Measurements from ENCODE around the gene COMMD2. TPM values are rescaled to one million over a fixed set of nuclear protein-coding genes. Genes with fewer than 3 reads are reported as not detected.

COMMD2 gene
- total RNA-seq, 2 donors from 2014 or later = 65.3 to 77.0 TPM

DNA sequence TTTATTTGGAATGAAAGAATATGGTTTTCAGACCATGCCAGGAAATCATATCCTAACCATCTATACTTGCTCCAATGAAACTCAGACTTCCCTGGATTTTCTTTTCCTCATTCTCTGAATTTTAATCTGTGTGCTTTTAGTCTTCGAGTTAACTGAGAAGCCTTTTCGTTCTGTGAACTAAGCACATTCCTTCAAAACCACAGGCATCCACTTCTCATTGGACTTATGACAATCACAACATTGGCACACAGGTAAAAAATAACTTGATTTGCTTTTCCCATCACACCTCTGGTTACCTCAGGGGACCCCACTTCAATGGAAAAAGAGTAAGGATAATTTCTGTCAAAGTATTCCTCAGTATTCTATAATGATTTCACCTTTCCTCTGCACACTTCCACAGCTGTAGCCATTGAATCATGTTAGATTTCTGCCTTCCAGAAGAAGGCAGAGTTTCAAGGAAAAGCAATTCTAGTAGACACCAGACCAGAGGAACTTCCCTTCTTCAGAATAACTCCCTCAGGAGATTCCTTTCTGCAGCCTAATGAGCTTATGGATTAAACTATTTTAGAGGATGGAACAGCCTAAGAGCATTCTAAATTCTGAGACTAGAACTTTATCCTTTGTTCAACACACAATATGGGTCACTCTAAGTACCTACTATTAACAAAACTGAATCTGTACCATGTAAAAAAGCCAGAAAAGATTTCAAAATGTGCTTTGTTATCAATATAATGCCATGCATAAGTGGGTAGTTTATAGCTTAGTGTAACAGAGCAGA, 15.9 kb downstream of the COMMD2 start:
- H3K36me3 ChIP-seq (ENCODE audit: control insufficient read depth, insufficient read depth, low read length) = peaks cover 54% of the 10 kb centered on the region
- TF ChIP-seq, protein P1, sequence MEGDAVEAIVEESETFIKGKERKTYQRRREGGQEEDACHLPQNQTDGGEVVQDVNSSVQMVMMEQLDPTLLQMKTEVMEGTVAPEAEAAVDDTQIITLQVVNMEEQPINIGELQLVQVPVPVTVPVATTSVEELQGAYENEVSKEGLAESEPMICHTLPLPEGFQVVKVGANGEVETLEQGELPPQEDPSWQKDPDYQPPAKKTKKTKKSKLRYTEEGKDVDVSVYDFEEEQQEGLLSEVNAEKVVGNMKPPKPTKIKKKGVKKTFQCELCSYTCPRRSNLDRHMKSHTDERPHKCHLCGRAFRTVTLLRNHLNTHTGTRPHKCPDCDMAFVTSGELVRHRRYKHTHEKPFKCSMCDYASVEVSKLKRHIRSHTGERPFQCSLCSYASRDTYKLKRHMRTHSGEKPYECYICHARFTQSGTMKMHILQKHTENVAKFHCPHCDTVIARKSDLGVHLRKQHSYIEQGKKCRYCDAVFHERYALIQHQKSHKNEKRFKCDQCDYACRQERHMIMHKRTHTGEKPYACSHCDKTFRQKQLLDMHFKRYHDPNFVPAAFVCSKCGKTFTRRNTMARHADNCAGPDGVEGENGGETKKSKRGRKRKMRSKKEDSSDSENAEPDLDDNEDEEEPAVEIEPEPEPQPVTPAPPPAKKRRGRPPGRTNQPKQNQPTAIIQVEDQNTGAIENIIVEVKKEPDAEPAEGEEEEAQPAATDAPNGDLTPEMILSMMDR (conservative IDR thresholded peaks at IDR 0.05) = no peak
- Mint-ChIP-seq H3K27me3 (ENCODE audit: insufficient read depth) (no peaks in the 10 kb centered on the region), H3K4me1 (peaks cover 14% of the 10 kb centered on the region), H3K36me3 (ENCODE audit: low read depth) (peaks cover 26% of the 10 kb centered on the region), H3K27ac (no peak overlapping the region), H3K9me3 (no peaks in the 10 kb centered on the region), H3K4me3 (no peak overlapping the region)
- H3K4me1 ChIP-seq (ENCODE audit: control insufficient read depth, insufficient read depth, low read length) = peaks cover 3% of the 10 kb centered on the region
- H3K9me3 ChIP-seq (ENCODE audit: control insufficient read depth, low read length) = no peaks in the 10 kb centered on the region
- H3K4me3 ChIP-seq (ENCODE audit: low read length) = no peak overlapping the region
- no peak for DNase-seq
- no peak overlapping the region for H3K27ac ChIP-seq (ENCODE audit: low read depth, low read length)
- 82 to 92% methylated on average over 2 of the region's 2 CpGs for WGBS, 2 experiments (ENCODE audit: insufficient coverage in 1 of 2, insufficient read length in 1 of 2)
- H3K9ac ChIP-seq (ENCODE audit: extremely low read depth, low read length, poor library complexity, severe bottlenecking) = no peak overlapping the region
- H3K27me3 ChIP-seq (ENCODE audit: control insufficient read depth, insufficient read depth, low read length, poor library complexity, severe bottlenecking) = no peaks in the 10 kb centered on the region

DNA sequence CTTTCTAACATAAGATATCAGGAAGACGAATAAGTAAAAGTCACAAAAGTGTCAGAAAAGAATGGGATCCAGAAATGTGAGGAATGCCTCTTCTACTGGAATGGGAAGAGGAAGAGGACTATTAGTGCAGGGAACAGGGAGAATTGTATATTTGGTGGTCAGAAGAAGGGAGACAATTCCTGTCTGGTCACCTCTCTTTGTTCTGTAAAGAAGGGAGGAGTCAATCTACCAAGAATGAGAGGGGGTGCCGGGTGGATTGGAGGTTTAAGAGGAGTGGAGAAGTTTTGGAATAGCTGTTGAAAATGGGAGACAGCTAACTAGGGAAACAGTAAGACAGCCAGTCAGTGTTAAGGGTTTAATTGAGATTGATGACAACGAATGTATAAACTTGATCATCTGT, 20.1 kb downstream of the COMMD2 start:
- no peaks in the 10 kb centered on the region for H3K27me3 Mint-ChIP-seq (ENCODE audit: insufficient read depth)
- no peak overlapping the region for H3K9ac ChIP-seq (ENCODE audit: extremely low read depth, low read length, poor library complexity, severe bottlenecking)
- TF ChIP-seq, protein P1 (conservative IDR thresholded peaks at IDR 0.05) = no peak
- H3K4me3 Mint-ChIP-seq = no peak overlapping the region
- H3K4me1 Mint-ChIP-seq = no peaks in the 10 kb centered on the region
- no peak for DNase-seq
- no peaks in the 10 kb centered on the region for H3K4me1 ChIP-seq (ENCODE audit: control insufficient read depth, insufficient read depth, low read length)
- H3K27me3 ChIP-seq (ENCODE audit: control insufficient read depth, insufficient read depth, low read length, poor library complexity, severe bottlenecking) = no peaks in the 10 kb centered on the region
- H3K36me3 ChIP-seq (ENCODE audit: control insufficient read depth, insufficient read depth, low read length) = peaks cover 15% of the 10 kb centered on the region
- 72 to 86% methylated on average over 2 to 3 of the region's 3 CpGs for WGBS, 2 experiments (ENCODE audit: insufficient coverage in 1 of 2, insufficient read length in 1 of 2)
- no peak overlapping the region for H3K27ac ChIP-seq (ENCODE audit: low read depth, low read length)
- no peaks in the 10 kb centered on the region for H3K9me3 ChIP-seq (ENCODE audit: control insufficient read depth, low read length)
- H3K36me3 Mint-ChIP-seq (ENCODE audit: low read depth) = peaks cover 7% of the 10 kb centered on the region
- H3K27ac Mint-ChIP-seq = no peak overlapping the region
- H3K4me3 ChIP-seq (ENCODE audit: low read length) = no peak overlapping the region
- H3K9me3 Mint-ChIP-seq = no peaks in the 10 kb centered on the region

DNA sequence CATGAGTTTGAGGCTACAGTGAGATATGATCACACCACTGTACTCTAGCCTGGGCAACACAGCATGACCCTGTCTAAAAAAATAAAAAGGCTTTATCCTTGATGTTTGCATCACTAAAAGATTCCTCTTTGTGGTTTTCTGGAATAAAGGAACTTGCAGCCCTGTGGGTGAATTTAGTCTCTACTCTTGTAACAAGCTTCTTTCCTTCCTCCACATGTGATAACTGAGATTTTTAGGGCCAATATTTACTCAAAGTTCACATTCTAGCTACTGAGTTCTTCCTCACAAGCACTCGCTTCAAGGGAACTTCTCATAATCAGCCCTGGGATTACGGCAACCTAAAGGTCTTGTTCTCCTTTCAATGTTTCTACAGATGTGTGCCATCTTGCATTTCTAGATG, 24.6 kb downstream of the COMMD2 start:
- Mint-ChIP-seq H3K27ac (no peak overlapping the region), H3K27me3 (ENCODE audit: insufficient read depth) (no peaks in the 10 kb centered on the region), H3K4me3 (no peak overlapping the region)

More for the DNA sequence above, 24.6 kb downstream of the COMMD2 start:
- no peak for DNase-seq
- Histone ChIP-seq H3K9me3 (ENCODE audit: control insufficient read depth, low read length) (no peaks in the 10 kb centered on the region), H3K27ac (ENCODE audit: low read depth, low read length) (no peak overlapping the region), H3K4me3 (ENCODE audit: low read length) (no peak overlapping the region), H3K9ac (ENCODE audit: extremely low read depth, low read length, poor library complexity, severe bottlenecking) (no peak overlapping the region), H3K4me1 (ENCODE audit: control insufficient read depth, insufficient read depth, low read length) (no peaks in the 10 kb centered on the region), H3K27me3 (ENCODE audit: control insufficient read depth, insufficient read depth, low read length, poor library complexity, severe bottlenecking) (no peaks in the 10 kb centered on the region), H3K36me3 (ENCODE audit: control insufficient read depth, insufficient read depth, low read length) (no peaks in the 10 kb centered on the region)
- Mint-ChIP-seq H3K4me1 (no peaks in the 10 kb centered on the region), H3K36me3 (ENCODE audit: low read depth) (no peaks in the 10 kb centered on the region), H3K9me3 (peaks cover 2% of the 10 kb centered on the region)
- WGBS, 2 experiments (ENCODE audit: insufficient coverage in 1 of 2, insufficient read length in 1 of 2) = 94% methylated on average over 2 of the region's 2 CpGs; no CpG with 5 or more reads in 1 of the 2 experiments
- TF ChIP-seq, protein P1 (conservative IDR thresholded peaks at IDR 0.05) = no peak

Measured in endodermal cell (in vitro differentiated cells).